Tibial nerve (tissue), 4 donors: Measurements from ENCODE around the gene NUDT22.

ENCODE experiments used
- CTCF ChIP-seq, 5 experiments: fragments of 200-600 bp in 3 of 5; fragments of 450-650 bp in 2 of 5; sonication (generic) in 3 of 5; IDR thresholded peaks; one replicate each; pipeline ENCODE4 v1.5.1; 2016 to 2019; ENCODE audit warnings: antibody characterized with exemption in 5 of 5, mild to moderate bottlenecking in 3 of 5, moderate library complexity in 2 of 5
- EP300 ChIP-seq, 2 donors: sonication (generic); formaldehyde crosslinking; IDR thresholded peaks; one replicate each; pipeline ENCODE4 v1.6.1; 2017; ENCODE audit warnings: antibody characterized with exemption in 2 of 2, mild to moderate bottlenecking in 1 of 2
- POLR2A ChIP-seq, 2 donors: fragments of 450-650 bp; IDR thresholded peaks; one replicate each; pipeline ENCODE4 v1.6.1; 2017; ENCODE audit warnings: antibody characterized with exemption in 2 of 2, mild to moderate bottlenecking in 2 of 2, moderate library complexity in 2 of 2

- TF ChIP-seq CTCF (IDR thresholded peaks at IDR 0.05) (no peak), POLR2A (IDR thresholded peaks at IDR 0.05) (no peak), EP300 (IDR thresholded peaks at IDR 0.05) (no peak)
Observed at GRCh38 chr11:64238076-64238475, 12.0 kb downstream of the NUDT22 start.
